Hepatocyte (in vitro differentiated cells): ENCODE results near the gene USP33.

Experiments
- CTCF ChIP-seq: fragments of 200-600 bp; sonication (generic); IDR thresholded peaks from 2 replicates; pipeline ENCODE4 v1.5.1; 2016; ENCODE audit warnings: antibody characterized with exemption, mild to moderate bottlenecking; ENCODE audit not compliant: poor library complexity
- EZH2 ChIP-seq: fragments of 200-600 bp; sonication (generic); IDR thresholded peaks from 2 replicates; pipeline ENCODE4 v1.6.1; 2016; ENCODE audit warnings: antibody characterized with exemption, mild to moderate bottlenecking, borderline replicate concordance

DNA sequence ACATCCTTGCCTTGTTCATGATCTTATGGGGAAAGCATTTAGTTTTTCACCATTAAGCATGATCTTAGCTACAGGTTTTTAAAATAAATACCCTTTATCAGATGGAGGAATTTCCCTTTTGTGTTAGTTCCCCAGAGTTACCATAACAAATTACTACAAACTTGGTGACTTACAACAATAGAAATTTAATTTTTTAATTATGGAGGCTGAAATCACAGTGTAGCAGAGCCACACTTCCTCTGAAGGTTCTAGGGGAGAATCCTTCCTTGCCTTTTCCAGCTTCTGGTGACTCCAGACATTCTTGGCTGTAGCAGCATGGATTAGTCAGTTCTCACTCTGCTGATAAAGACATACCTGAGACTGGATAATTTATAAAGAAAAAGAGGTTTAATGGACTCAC is 38.3 kb upstream of the USP33 start:
- TF ChIP-seq EZH2 (no peak), CTCF (no peak)
